Measurements from ENCODE around the gene SURF2.

- no peak for TF ChIP-seq CTCF (IDR thresholded peaks at IDR 0.05)
- no peak for TF ChIP-seq POLR2A (IDR thresholded peaks at IDR 0.05)
These were observed 43.9 kb downstream of the SURF2 start for GRCh38 chr9:133400292-133400691.

All from heart left ventricle (tissue), 13 donors.